AG09319 (cell line): Measurements from ENCODE around the gene CROCC2.

ENCODE experiments used
- DNase-seq: peaks from one replicate; pipeline ENCODE4 v3.0.0-alpha.2; 2010; ENCODE audit warnings: low read depth; ENCODE audit errors: extremely low read depth
- CTCF ChIP-seq: IDR thresholded peaks from 2 replicates; pipeline ENCODE4 v1.5.1; 2011; ENCODE audit warnings: low read depth, mild to moderate bottlenecking, inconsistent platforms, low read length, moderate library complexity

The CROCC2 gene

DNA sequence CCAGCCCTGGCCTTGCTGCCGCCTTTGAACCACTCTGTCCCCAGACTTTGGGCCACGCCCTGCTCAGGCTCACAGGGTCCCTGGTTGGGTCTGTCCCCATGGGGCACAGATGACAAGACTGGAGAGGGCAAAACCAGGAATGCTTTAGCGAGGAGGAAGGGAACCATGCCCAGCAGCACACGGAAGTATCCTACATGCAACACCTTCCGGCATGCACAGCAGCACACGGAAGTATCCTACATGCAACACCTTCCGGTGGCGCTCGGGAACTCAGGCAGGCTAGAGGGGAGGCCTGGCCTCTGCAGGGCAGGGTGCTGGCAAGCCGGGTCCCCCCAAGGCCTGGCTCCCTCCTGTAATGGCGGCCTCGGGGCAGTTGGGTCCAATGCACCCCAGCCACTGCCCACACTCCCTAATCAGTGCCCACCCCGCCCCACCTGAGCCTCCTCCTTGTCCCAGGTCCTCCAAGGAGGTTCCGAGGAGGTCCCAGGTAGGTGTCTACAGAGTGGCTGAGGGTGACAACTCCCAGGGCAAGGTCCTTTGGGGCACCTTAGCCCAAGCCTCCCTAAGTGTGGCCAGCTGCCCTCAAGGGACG, 58.7 kb downstream of the CROCC2 start:
- no peak for DNase-seq

DNA sequence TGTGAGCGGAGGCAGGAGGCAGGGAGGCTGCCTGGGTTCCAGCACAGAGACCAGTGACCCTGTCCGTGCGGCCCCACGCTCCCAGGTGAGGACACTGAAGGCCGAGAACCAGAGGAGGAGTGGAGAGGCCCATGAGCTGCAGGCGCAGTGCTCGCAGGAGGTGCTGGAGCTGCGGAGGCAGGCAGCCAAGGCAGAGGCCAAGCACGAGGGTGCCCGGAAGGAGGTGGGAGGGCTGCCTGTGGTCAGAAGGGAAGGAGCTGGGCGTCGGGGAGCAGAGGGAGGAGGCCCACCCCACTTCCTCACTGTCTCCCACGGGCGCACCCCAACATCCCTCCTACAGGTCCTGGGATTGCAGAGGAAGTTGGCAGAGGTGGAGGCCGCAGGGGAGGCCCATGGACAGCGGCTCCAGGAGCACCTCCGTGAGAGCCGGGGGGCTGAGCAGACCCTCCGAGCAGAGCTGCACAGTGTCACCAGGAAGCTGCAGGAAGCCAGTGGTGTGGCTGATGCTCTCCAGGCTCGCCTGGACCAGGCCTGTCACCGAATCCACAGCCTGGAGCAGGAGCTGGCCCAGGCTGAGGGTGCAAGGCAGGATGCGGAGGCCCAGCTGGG, 59.3 kb downstream of the CROCC2 start:
- no peak for TF ChIP-seq CTCF
- no peak for DNase-seq

More for the DNA sequence above, 58.7 kb downstream of the CROCC2 start:
- TF ChIP-seq CTCF: no peak

DNA sequence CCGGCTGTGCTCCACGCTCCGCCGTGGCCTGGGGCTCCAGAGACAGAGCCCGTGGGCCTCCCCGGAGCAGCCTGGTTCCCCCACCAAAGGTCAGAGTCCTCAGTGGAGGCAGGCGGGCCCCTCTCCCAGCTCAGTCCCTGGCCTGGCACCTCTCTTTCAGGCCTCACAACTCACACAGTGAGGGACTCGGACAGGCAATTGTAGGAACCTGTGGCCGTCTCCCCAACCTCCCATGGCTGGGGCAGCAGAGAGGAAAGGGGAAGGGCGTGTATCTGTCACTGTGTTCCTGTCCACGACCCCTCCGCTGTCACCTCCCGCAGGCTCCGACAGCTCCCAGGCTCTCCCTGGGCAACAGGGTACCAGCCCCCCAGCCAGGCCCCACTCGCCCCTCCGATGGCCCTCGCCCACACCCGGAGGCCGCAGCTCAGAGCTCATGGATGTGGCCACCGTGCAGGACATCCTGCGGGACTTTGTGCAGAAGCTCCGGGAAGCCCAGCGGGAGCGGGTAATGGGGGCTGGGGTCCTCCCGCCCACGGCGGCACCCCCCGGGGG, 59.8 kb downstream of the CROCC2 start:
- TF ChIP-seq CTCF: no peak
- DNase-seq: no peak

DNA sequence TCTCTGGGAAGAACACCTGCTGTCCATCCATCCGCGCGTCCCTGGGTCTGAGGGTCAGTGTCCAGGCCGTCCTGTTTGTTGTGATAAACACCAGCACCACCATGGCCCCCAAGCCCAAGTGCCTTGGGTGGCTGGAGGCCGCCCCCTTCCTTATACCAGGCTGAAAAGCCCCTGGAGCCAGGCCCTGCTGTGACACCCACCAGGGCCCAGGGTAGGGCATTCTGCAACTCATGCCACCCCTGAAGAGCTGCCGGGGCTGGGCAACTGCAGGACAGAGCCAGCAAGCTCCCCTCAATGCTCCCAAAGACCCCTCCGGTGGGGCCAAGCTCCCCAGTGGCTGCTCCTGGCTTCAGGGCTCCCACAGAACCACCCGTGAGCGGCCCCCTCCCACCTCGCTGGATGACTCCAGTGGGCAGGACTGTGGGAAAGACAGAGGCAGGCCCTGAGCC, 60.3 kb downstream of the CROCC2 start:
- no peak for DNase-seq
- TF ChIP-seq CTCF: no peak

GRCh38 chr2:240966906-240967680, 61.0 kb downstream of the CROCC2 start:
- DNase-seq: no peak
- no peak for TF ChIP-seq CTCF

DNA sequence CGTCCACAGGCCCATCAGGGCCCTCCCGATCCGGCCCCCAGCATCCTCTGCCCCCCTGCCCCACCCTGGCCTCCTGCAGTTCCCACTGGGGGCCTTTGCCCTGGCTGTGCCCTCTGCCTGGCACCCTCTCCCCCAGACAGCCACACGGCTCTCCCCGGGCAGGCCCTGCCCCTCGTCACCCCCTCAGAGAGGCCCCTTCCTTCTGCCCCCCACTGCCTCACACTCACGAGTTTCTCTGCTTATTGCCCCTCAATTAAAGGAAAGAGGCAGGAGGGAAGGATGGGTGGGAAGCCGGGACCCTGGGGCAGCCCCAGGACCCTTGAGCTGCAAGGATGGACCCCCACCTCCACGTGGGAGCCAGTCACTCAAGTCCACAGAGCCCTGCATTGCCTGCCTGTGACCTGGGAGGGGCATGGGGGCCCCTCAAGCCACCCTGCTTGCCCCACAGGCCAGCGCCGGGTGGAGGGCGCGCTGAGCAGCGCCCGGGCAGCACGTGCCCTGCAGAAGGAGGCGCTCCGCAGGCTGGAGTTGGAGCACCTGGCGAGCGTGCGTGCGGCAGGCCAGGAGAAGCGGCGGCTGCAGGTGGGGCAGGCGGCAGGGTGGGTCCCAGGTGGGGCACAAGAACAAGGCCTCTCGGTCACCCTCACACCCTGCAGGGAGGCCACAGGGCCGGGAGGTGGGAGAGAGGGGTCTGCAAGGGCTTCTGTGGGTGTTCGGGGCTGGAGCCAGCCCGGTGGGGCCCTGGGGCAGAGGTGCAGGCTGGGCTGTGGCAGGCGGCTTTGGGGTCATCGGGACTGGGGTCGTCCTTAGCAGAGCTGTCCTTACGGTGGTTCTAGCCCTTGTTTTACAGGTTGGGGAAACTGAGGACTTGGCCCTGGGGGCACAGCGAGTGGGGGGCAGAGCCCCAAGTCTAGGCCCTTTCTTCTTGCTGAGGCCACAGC, 61.8 kb downstream of the CROCC2 start:
- DNase-seq: no peak

More for the DNA sequence above, 61.8 kb downstream of the CROCC2 start:
- no peak for TF ChIP-seq CTCF
